ENCODE data around the gene MCMBP.
"Not testable (repeated sequence)": the region's sequence is repeated elsewhere in the genome, so short reads cannot be mapped to it uniquely, and the experiment has no call there.

MCMBP gene, protein sequence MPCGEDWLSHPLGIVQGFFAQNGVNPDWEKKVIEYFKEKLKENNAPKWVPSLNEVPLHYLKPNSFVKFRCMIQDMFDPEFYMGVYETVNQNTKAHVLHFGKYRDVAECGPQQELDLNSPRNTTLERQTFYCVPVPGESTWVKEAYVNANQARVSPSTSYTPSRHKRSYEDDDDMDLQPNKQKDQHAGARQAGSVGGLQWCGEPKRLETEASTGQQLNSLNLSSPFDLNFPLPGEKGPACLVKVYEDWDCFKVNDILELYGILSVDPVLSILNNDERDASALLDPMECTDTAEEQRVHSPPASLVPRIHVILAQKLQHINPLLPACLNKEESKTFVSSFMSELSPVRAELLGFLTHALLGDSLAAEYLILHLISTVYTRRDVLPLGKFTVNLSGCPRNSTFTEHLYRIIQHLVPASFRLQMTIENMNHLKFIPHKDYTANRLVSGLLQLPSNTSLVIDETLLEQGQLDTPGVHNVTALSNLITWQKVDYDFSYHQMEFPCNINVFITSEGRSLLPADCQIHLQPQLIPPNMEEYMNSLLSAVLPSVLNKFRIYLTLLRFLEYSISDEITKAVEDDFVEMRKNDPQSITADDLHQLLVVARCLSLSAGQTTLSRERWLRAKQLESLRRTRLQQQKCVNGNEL

DNA sequence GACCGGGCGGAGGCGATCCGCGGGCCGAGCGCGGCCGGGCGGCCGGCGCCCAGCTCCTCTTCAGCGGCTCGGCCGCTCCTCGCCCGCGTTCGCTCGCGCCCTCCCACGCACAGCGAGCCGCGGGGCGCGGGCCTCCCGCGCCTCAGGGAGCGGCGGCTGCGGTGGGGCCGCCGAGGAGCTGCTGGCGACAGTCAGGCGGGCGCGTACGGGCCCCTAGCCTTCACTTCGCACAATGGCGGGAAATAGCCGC, at the start of gene MCMBP:
TSS of gene MCMBP (minus strand) at position 234 of the 250 bp plus-strand sequence. CDS start 259 bp downstream, outside the sequence.
- DNase-seq (ENCODE audit: low read depth in 4 of 4, low spot score in 1 of 4): no peak

DNA sequence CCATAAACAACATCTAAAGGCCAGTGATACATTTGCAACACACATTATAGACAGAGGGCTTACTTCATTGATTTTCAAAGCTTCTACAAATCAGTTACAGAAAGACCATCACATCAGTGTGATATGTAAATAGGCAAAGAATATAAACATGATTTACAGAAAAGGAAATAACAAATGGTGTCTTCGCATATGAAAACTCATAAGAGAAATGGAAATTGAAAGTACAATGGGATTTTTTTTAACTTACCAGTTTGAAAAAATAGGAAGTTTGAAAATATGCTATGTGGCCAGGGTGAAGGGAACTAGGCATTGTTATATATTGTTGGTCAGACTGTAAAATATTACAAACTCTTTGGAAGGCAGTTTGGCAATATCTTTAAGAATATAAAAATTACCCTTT, 47.2 kb upstream of the MCMBP start:
- DNase-seq (ENCODE audit: low read depth in 4 of 4, low spot score in 1 of 4): no peak

- DNase-seq (ENCODE audit: low read depth in 4 of 4, low spot score in 1 of 4): no peak
These were observed 46.6 kb upstream of the MCMBP start for GRCh38 chr10:119919271-119919670.

DNA sequence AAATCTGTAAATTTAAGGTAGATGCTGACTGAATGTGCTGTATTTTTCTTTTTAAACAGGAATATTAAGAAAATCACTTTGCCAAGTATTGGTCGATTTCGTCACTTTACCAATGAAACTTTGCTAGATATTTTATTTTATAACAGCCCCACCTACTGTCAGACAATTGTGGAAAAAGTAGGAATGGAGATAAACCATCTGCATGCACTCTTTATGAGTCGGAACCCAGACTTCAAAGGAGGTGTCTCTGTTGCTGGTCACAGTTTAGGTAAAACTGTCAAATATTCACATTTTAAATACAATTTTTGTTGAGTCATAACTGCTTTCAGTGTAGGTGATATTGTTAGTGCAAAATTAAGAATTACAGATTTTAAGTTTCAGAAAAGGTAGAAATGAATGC, 45.1 kb upstream of the MCMBP start:
- DNase-seq (ENCODE audit: low read depth in 4 of 4, low spot score in 1 of 4): no peak

- DNase-seq (ENCODE audit: low read depth in 4 of 4, low spot score in 1 of 4): no peak
These were observed 38.0 kb upstream of the MCMBP start for GRCh38 chr10:119910689-119911088.

- no peak for DNase-seq (ENCODE audit: low read depth in 4 of 4, low spot score in 1 of 4)
These were observed 35.5 kb upstream of the MCMBP start for GRCh38 chr10:119908166-119908565.

DNA sequence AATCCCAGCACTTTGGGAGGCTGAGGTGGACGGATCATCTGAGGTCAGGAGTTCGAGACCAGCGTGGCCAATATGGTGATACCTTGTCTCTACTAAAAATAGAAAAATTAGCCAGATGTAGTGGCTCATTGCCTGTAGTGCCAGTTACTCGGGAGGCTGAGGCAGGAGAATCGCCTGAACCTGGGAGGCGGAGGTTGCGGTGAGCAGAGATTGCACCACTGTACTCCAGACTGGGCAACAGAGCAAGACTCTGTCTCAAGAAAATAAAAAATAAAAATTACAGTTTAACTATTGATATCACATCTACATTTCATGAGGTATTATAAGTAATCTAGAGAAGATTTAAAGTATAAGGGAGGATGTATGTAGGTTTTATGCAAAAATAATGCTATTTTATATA, 35.1 kb upstream of the MCMBP start:
- DNase-seq (ENCODE audit: low read depth in 4 of 4, low spot score in 1 of 4): not testable (repeated sequence)

- DNase-seq (ENCODE audit: low read depth in 4 of 4, low spot score in 1 of 4): no peak
These were observed 31.5 kb upstream of the MCMBP start for GRCh38 chr10:119903946-119904666.

DNA sequence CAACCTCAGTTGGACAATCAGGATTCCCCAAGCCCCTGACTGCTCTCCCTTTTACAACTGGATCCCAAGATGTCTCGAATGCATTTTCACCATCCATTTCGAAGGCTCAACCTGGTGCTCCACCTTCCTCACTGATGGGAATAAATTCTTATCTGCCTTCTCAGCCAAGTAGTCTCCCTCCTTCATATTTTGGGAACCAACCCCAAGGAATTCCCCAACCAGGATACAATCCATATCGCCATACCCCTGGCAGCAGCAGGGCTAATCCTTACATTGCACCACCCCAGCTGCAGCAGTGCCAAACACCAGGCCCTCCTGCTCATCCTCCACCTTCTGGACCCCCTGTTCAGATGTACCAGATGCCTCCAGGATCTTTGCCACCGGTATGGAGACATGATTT, 25.9 kb upstream of the MCMBP start:
- no peak for DNase-seq (ENCODE audit: low read depth in 4 of 4, low spot score in 1 of 4)

- DNase-seq (ENCODE audit: low read depth in 4 of 4, low spot score in 1 of 4): no peak
These were observed 24.5 kb upstream of the MCMBP start for GRCh38 chr10:119896937-119897770.

- DNase-seq (ENCODE audit: low read depth in 4 of 4, low spot score in 1 of 4): no peak
These were observed 23.5 kb upstream of the MCMBP start for GRCh38 chr10:119896061-119896655.

- DNase-seq (ENCODE audit: low read depth in 4 of 4, low spot score in 1 of 4): no peak
These were observed 21.3 kb upstream of the MCMBP start for GRCh38 chr10:119893845-119894427.

- no peak for DNase-seq (ENCODE audit: low read depth in 4 of 4, low spot score in 1 of 4)
These were observed 20.4 kb upstream of the MCMBP start for GRCh38 chr10:119893074-119893473.

DNA sequence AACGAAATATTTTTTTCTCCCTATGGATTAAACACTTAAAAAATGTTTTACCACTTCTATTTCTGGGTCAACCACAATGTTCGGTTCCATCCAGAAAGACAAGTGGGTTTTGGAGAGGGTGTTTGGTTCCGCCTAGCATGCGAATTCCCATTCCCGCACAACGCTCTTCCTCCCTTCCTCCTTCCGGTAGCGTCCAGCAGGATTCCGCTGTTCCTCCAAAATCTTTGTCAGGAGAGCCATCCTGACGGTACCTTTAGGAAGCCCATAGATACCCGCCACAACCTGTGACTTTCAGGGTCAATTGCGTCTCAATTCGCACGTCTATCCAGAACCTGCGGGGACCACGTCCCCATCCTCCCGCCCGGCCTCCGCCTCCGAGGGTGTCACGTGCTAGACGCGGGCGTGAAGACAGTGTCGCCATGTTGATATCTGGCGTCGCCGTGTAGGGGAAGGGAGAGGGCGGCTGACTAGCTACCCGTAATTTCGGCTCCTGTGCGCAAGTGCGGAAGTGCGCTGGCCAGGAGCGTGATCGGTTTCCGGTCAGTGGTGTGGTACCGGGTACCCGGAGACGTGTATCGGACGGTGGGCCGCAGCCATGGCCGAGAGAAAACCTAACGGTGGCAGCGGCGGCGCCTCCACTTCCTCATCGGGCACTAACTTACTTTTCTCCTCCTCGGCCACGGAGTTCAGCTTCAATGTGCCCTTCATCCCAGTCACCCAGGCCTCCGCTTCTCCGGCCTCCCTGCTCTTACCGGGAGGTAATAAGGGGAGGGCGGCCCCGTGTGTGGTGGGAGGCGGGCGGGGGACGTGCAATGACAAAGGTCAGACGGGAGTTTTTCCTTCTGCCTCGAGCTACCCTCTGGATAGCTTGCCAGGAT, 19.8 kb upstream of the MCMBP start, which contains the start of gene SEC23IP:
TSS of gene SEC23IP (plus strand) at position 543 of the 878 bp plus-strand sequence. CDS start at position 596, 53 bp downstream.
- peak; percentile 74 to 93 (median 84) for DNase-seq (ENCODE audit: low read depth in 4 of 4, low spot score in 1 of 4)

GRCh38 chr10:119891849-119892187, 19.2 kb upstream of the MCMBP start:
- not testable (repeated sequence) for DNase-seq (ENCODE audit: low read depth in 4 of 4, low spot score in 1 of 4)

DNA sequence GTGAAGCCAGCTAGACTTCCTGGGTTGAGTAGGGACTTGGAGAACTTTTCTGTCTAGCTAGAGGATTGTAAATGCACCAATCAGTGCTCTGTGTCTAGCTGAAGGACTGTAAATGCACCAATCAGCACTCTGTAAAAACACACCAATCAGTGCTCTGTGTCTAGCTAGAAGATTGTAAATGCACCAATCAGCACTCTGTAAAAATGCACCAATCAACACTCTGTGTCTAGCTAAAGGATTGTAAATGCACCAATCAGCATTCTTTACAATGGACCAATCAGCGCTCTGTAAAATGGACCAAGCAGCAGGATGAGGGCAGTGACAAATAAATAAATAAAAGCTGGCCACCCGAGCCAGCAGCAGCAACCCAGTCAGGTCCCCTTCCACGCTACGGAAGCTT, 17.7 kb upstream of the MCMBP start:
- not testable (repeated sequence) for DNase-seq (ENCODE audit: low read depth in 4 of 4, low spot score in 1 of 4)

- DNase-seq (ENCODE audit: low read depth in 4 of 4, low spot score in 1 of 4): not testable (repeated sequence)
These were observed 16.6 kb upstream of the MCMBP start for GRCh38 chr10:119889201-119889600.

- DNase-seq (ENCODE audit: low read depth in 4 of 4, low spot score in 1 of 4): not testable (repeated sequence)
These were observed 16.1 kb upstream of the MCMBP start for GRCh38 chr10:119888715-119889114.

DNA sequence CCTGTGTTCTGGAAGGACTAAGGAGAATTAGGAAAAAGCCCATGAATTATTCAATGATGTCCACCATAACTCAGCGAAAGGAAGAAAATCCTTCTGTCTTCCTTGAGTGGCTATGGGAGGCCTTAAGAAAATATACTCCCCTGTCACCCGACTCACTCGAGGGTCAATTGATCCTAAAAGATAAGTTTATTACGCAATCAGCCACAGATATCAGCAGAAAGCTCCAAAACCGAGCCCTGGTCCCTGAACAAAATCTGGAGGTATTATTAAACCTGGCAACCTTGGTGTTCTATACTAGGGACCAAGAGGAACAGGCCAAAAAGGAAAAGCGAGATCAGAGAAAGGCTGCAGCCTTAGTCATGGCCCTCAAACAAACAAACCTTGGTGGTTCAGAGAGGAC, 13.4 kb upstream of the MCMBP start:
- not testable (repeated sequence) for DNase-seq (ENCODE audit: low read depth in 4 of 4, low spot score in 1 of 4)
